ENCODE data around the gene AIMP2.

- TF ChIP-seq L3MBTL2 (conservative IDR thresholded peaks at IDR 0.05): no peak
- no peak for TF ChIP-seq ARNT (IDR thresholded peaks at IDR 0.05)
- TF ChIP-seq FOXK2 (IDR thresholded peaks at IDR 0.05): no peak
- TF ChIP-seq FOXM1 (IDR thresholded peaks at IDR 0.05; ENCODE audit: borderline replicate concordance): no peak
- TF ChIP-seq BHLHE40 (IDR thresholded peaks at IDR 0.05; ENCODE audit: borderline replicate concordance): no peak
- TF ChIP-seq SP1 (IDR thresholded peaks at IDR 0.05): no peak
- TF ChIP-seq LEF1 (IDR thresholded peaks at IDR 0.05; ENCODE audit: borderline replicate concordance): no peak
Measured at GRCh38 chr7:6071406-6071805, 62.3 kb downstream of the AIMP2 start.

Data from HEK293T (cell line).